Bone marrow (tissue), 2 donors: ENCODE results near the gene PTGES3.
"Not testable (repeated sequence)": the region's sequence is repeated elsewhere in the genome, so short reads cannot be mapped to it uniquely, and the experiment has no call there.

ENCODE experiments used
- DNase-seq, 2 donors: peaks; one replicate each; lab custom pipeline; 2025; lab: John Stamatoyannopoulos, UW

PTGES3 gene

DNA sequence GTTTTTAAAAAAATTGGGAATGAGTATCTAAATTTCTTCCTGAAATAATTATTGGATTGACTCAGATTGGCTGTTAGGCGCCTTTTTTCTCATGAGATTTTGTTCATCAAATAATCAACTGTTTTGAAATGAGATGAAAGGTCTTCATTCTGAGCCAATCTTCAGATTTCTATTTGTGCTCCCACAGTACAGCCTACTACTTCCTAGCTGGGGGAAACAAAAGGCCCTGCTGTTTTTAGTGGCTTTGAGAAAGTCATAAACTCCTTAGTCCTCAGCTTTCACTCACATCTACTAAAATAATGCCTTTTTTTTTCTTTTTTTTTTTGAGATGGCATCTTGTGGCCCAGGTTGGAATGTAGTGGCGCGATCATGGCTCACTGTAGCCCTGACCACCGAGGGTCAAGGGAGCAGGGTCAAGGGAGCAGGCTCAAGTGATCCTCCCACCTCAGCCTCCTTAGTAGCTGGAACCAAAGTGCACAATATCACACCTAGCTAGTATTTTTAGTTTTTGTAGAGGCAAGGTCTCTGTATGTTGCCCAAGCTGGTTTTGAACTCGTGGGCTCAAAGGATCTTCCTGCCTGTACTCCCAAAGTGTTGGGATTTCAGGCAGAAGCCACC is 21.8 kb upstream of the PTGES3 start:
- DNase-seq, result no peak

DNA sequence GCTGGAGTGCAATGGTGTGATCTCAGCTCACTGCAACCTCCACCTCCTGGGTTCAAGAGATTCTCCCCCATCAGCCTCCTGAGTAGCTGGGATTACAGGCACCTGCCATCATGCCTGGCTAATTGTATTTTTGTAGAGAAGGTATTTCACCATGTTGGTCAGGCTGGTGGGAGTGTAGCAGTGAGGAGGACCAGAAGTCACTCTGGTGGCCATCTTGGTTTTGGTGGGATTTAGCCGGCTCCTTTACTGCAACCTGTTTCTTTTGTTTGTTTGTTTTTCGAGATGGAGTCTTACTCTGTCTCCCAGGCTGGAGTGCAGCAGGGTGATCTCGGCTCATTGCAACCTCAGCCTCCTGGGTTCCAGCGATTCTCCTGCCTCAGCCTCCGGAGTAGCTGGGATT is 16.4 kb upstream of the PTGES3 start:
- DNase-seq, result not testable (repeated sequence)

DNA sequence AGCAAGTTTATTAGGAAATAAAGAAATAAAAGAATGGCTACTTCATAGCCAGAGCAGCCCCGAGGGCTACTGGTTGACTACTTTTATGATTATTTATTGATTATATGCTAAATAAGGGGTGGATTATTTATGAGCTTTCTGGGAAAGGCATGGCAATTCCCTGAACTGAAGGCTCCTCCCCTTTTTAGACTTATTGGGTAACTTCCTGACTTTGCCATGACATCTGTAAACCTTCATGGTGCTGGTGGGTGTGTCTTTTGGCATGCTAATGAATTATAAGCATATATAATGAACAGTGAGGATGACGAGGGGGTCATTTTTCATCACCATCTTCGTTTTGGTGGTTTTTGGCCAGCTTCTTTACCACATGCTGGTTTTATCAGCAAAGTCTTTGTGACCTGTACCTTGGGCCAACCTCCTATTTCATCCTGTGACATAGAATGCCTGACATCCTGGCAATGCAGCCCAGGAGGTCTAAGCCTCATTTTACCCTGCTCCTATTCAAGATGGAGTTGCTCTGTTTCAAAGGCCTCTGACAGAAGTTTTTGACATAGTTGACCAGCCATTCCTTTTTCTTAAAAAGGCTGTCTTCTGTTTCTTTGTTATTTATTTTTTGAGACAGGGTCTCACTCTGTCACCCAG is 11.1 kb upstream of the PTGES3 start:
- DNase-seq, result no peak

DNA sequence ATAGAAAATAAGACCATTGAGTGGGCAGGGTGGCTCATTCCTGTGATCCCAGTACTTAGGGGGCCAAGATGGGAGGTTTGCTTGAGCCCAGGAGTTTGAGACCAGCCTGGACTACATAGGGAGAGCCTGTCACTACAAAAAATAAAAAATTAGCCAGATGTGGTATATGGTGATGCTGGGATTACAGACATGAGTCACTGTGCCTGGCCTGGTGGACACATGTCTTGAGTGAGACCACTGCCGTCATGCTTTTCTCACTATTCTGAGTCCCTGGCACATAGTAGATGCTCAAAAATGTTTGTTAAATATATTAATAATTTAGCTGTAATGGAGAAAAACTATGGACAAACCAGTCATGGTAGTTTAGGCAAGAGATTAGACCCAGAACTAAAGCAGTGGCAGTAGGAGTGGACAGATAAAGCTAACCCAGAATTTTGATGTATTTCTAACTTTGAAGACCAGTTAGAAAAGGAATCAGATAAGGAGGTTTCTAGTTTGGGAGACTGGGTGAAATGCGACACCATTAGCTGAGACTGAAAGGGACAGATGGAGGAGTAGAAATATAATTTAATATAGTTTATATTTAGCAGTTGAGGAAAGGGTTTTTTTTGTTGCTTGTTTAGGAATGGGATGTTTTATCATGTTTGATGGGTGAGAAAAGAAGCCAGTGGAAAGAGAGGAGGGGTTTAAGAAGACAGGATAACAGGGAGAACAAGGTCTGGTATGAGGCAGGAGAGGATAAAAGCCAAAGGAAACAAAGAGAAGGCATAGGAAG is 7.4 kb upstream of the PTGES3 start:
- DNase-seq, result no peak

DNA sequence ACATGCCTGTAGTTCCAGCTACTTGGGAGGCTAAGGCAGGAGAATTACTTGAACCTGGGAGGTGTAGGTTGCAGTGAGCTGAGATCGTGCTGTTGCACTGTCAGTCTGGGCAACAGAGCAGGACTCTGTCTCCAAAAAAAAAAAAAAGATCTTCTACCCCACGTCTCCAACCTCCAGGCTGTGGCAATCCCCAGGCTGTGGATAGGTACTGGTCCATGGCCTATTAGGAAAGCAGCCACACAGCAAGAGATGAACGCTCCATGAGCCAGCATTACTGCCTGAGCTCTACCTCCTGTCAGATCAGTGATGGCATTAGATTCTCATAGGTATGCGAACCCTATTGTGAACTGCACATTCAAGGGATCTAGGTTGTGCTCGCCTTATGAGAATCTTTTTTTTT is 6.1 kb upstream of the PTGES3 start:
- no peak for DNase-seq

DNA sequence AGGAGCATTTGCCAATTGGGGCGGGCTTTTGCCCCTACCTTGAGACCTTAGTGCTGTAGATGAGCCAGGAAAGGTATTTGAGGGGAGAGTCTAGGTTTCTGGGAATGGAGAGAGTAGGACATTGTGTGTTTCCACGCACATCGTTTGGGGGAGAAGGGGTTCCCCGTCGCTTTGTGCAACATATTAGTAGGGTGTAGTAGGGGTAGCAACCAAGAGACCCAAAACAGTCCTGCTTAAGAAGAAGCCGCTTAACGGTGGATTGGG is 694 bp upstream of the PTGES3 start:
- DNase-seq, result peak in 1 of 2 donors; percentile 45

DNA sequence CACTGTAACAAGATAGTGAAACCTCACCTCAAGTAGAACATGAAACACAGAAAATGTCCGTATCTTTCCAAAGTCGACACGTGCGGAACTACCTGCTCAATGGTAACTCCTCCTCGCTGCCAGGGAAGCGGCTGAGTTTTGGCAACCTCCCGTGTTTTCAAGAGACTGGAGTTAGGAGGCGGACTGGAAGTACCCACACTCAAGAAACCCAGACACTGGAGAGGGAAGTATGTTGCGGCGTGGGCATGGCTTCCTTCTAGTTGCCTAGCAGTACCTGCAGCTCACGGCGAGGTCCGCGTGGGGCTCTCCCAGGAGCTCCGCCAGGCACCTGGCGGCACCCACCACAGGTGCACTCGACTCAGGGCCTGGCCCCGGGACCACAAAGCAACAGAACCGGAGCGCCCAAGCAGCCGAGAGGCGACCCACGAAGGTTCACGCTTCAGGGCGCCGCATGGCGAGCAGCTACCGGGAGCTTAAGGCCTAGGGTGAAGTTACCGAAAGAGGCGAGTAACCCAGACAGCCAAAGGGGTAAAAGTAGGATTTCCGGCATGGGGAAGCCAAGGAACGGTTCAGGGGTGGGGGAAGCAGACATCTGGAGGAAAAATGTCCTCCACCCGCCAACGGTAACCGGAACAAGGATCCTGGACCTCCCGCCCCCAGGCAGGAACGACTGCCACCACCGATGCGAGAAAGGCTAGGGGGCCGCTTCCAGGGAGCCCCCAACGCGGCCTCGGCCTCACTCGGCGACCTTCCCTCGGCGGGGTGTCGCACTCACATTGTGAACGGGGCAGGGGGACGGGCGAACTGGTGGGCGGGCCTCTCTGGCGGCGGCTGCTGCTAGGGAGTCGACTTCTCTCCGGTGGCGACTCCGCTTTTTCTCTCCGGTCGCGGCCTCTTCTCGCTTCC is 608 bp downstream of the PTGES3 start:
- peak; percentile 29 to 33 for DNase-seq

DNA sequence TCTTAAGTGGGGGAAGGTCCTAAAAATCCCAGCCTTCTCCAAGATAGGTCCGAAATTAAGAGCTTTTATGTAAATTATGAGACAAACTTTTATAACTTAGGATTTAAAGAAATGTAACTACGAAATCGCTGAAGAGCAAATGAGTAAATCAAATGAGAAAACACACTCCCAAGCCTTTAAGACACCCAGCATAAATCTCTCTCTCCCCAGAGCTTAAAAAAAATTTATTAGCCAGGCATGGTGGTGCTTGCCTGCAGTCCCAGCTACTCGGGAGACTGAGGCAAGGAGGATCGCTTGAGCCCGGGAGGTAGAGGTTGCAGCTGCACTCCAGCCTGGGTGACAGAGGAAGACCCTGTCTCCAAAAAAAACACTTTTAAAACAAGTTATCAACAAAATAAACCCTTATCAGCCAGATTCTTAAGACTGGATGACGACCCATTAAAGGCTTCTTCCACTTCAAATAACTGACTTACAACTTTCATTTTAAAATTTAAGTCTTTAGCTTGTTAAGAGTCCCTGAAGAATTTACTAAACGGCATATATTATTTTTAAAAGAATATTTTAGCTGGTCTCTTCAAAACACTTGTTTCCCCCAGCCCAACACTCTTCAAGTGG is 3.2 kb downstream of the PTGES3 start:
- DNase-seq, result no peak

DNA sequence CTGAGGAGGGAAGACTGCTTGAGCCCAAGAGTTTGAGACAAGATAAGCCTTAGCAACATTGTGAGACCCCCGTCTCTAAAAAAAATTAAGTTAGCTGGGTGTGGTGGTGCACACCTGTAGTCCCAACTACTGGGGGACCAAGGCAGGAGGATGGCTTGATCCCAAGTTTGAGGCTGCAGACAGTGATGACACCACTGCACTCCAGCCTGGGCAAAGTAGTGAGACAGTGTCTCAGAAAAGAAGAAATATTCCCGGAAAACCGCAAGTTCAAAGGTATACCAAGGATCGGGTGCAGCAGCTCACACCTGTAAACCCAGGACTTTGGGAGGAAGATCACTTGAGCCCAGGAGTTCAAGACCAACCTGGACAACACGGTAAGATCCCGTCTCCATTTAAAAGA is 5.8 kb downstream of the PTGES3 start:
- DNase-seq, result no peak

DNA sequence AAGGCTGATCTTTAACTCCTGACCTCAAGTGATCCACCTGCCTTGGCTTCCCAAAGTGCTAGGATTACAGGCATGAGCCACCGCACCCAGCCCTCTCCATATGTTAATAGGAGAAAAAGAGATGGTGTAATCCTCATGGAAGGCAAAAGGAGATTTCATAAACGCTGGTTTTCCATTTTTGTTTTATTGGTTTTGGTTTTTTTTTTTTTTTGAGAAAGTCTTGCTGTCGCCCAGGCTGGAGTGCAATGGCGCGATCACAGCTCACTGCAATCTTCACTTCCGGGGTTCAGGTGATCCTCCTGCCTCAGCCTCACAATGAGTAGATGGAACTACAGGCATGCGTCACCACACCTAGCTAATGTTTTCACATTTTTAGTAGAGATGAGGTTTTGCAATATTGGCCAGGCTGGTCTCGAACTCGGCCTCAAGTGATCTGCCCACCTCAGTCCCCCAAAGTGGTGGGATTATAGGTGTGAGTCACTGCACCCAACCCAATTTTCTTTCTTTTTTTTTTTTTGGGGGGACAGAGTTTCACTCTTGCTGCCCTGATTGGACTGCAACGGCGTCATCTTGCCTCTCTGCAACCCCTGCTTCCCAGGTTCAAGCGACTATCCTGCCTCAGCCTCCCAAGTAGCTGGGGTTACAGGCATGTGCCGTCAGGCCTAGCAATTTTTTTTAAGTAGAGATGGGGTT is 8.1 kb downstream of the PTGES3 start:
- DNase-seq, result no peak

DNA sequence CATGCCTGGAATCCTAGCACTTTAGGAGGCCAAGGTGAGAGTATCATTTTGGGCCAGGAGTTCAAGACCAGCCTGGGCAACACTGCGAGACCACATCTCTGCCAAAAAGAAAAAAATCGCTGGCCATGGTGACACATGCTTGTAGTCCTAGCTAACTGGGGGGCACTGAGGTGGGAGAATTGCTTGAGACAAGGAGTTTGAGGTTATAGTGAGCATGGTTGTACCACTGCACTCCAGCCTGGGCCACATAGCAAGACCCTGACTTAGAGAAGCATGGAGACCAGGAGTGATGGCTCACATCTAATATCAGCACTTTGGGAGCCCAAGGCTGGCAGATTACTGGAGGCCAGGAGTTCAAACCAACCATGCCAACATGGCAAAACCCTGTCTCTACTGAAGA is 9.2 kb downstream of the PTGES3 start:
- no peak for DNase-seq

DNA sequence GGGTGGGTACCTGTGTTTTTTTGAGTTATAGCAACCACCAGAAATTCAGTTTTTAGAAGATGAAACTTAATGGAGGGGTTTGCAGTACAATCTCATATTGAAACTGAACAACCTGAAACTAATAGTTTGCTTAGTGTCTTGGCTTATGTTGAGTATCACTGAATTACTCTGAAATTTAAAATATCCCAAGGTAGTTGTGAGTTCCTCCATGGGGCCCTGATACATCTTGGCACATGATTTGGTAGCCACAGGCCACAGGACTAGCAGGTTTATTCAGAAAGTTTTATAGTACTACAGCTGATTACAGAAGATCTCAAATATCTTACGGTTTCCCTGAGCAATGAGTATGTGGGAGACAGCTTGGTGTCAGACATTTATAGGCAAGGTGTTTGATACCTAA is 10.4 kb downstream of the PTGES3 start:
- no peak for DNase-seq

DNA sequence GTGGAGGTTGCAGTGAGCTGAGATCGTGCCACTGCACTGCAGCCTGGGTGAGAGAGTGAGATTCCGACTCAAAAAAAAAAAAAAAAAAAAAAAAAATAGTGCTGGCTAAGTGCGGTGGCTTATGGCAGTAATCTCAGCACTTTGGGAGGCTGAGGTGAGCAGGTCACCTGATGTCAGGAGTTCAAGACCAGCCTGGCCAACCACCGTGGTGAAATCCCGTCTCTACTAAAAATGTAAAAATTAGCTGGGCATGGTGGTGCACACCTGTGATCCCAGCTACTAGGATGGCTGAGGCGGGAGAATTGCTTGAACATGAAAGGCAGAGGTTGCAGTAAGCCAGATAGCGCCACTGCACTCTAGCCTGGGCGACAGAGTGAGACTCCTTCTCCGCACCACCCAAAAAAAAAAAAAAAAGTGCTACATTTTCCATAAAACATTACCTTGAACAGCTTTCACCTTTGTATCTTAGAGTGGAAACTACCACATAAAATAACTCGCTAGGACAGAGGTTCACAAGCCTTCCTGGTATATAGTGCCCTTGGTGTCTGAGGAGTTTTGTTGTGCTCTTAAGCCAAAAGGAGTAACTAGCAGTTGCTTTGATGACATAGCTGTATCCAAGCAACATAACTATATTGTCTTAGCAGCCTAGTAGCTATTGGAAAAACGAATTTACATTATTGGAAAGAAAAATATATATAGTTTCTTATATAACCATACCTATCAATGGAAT is 11.1 kb downstream of the PTGES3 start:
- no peak for DNase-seq

DNA sequence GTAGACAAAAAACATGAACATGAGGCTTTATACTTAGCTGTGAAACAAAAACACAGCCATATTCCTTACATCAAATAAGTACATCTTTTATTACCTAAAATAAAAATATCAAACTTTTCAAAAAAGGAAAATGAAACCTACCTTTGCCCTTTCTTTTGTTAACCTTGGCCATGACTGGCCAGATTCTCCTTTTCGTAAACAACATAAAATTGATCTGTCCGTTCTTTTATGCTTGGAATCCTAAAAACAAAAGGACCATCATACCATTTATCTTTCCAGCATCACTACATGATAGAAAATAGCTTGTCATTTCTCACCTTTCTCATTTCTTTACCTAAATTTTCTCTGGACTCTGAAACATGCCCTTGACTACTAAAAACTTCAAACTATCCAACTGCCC is 16.5 kb downstream of the PTGES3 start:
- no peak for DNase-seq

DNA sequence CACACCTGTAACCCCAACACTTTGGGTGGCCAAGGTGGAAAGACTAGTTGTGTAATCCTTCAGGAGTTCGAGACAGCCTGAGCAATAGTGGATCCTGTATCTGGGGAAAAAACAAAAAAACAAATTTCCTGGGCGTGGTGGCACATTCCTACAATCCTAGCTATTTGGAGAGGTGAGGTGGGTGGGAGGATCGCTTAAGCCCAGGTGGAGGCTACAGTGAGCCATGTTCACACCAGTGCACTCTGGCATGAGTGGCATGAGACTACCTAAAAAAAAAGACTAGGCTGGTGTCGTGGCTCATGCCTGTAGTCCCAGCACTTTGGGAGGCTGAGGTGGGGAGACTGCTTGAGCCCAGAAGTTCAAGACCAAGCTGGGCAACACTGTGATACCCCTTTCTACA is 17.2 kb downstream of the PTGES3 start:
- no peak for DNase-seq

DNA sequence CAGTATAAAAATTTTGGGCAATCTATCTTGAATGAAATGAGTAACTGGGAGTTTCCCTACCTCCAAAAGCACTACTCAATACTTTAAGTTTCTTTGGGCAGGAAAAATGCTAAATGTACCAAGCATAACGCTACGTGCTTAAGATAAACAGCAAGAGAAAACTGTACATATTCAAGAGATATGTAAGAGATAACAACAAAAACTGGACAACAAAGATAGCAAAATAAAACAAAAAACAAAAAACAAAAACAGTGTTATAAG is 20.0 kb downstream of the PTGES3 start:
- DNase-seq, result no peak

DNA sequence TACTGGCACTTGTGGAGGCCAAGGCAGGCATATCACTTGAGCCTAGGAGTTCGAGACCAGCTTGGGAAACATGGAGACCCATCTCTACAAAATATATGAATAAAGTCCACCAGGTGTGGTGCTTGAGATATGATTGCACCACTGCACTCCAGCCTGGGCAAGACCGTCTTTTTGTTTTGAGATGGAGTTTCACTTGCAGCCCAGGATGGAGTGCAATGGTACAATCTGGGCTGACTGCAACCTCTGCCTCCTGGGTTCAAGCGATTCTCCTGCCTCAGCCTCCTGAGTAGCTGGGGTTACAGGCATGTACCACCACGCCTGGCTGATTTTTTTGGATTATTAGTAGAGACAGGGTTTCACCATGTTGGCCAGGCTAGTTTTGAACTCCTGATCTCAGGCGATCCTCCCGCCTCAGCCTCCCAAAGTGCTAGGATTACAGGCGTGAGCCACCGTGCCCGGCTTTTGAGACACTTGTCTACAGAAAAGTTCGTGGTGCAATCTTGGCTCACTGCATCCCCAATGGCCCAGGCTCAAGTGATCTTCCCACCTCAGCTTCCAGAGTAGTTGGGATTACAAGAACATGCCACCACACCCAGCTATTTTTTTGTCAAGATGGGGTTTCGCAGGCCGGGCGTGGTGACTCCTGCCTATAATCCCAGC is 26.0 kb downstream of the PTGES3 start:
- DNase-seq, result no peak

DNA sequence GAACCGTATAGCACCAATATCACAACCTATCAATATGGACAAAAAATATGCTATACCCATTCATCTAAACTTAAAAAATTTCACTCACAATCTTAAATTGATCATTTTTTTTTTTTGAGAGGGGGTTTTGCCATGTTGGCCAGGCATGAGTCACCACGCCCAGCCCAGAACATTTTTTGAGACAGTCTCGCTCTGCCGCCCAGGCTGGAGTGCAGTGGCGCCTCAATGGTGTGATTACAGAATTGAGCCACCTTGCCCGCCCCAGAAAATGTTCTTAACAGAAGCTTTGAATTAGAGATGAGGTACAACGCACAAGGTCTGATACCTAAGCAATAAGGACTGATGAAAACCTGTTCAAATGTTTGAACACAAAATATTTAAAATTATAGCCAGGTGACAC is 26.5 kb downstream of the PTGES3 start:
- no peak for DNase-seq

DNA sequence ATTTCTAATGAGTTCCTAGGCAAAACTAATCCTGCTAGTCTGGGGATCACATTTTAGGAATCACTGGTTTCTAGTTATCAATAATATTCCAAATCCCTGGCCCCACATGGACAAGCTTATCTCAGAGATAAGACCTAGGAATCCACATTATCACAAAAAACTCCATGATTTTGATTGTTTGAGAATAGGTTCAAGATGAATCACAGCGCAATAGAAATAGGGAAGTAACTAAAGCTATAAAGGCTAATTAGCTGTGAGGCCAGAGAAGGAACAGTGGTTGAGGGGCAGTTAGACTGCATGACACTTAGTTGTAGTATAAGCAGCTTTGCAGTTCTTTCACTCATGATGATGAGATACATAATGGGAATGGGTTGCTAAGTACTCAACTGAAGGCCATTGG is 29.2 kb downstream of the PTGES3 start:
- DNase-seq, result peak in 1 of 2 donors; percentile 8
